ACHN (cell line): ENCODE measurements around the gene SSBP1.
"Not testable (repeated sequence)": the region's sequence is repeated elsewhere in the genome, so short reads cannot be mapped to it uniquely, and the experiment has no call there.

Source experiments
- DNase-seq: peaks from one replicate; pipeline ENCODE4 v3.0.0-alpha.2; 2015
- in situ Hi-C: cut with HindIII; loops from 2 replicates; pipeline ENCODE4 v1.10.0; 2017; ENCODE audit warnings: low sequenced_read_pairs, low pct_ligation_motif_present, low pct_unique_long_range_greater_than_20kb

The SSBP1 gene

DNA sequence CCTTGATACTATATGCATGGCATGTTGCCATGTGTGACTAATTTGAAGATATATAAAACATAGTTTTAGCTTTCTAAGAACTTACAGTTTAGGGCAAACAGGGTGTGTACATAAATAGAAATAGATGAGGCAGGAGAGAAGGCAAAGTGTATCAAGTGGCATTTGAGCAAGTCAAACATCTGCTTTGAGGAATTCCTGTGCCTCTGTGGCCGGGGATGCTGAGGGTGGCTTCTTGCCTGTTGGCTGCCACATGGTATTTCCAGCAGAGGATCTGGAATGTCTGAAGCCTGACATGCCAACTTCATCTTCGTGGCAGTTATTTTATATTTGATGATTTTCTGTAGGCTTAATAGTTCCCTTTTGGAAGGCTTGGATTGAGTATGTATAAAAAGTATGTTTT, 6.0 kb downstream of the SSBP1 start:
- DNase-seq = no peak
- in situ Hi-C loops = no loop called here

DNA sequence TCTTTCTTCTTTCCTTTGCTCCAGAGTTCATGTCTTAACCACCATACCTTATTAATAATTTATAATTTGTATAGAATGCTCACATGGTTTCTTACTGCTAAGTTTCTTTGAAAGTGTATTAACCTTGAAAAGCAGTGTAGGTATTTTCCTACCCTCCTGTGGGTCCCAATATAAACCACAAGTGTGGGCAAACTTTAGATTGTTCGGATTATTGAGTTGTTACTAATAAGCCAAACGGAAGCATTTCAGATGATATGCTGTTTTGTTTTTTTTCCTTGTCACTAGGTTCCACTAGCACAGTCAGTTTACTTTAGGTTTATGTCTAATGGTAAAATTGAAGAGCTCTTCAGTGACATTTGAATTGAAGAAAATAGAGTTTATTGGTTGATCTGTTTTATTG, 10.2 kb downstream of the SSBP1 start:
- peak; percentile 33 for DNase-seq
- in situ Hi-C loops = no loop called here

DNA sequence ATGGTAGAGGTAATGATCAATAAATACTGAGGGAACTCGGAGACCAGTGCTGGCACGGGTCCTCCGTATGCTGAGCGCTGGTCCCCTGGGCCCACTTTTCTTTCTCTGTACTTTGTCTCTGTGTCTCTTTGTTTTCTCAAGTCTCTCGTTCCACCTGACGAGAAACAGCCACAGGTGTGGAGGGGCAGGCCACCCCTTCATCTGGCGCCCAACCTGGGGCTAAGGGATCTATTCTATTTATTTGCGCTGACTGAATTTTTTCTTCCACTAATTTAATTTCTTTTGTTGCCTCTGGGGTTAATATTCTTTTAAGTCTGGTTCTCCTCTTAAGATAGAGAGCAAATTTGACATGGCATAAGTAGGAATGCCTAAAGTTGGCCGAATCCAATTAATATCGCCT, 13.7 kb downstream of the SSBP1 start:
- in situ Hi-C loops = not testable (repeated sequence)
- peak; percentile 49 for DNase-seq

DNA sequence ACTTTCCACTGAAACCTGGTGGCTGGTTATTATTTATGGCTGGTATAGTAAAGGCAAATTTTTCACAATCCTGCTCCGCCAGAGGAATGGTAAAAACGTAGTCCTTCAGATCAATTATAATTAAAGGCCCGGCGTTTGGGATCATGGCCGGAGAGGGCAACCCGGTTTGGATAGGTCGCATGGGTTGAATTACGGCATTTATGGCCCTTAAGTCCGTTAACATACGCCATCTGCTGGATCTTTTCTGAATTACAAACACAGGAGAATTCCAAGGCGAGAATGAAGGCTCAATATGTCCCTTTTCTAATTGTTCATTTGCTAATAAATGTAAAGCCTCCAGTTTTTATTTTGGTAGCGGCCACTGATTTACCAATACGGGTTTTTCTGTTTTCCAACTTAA, 14.5 kb downstream of the SSBP1 start:
- in situ Hi-C loops = no loop called here
- peak; percentile 38 for DNase-seq

DNA sequence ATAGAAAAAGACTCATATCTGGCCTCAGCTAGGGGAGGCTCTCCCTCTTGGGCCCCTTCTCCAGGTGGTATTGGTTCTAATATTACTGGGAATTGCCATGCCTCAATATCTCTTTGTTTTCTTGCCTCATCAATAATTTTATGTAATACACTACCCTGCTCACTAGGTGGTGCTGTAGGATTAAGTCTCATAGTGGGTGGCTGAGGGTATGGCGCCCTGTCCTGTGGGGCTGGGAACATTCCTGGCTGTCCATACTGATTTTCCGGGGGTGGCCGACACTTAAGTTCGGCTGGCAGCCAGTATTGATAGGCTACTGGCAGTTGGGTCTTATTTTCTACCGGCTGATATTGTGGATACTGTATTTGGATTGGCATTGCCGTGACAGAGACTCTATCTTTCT, 16.8 kb downstream of the SSBP1 start:
- peak; percentile 66 for DNase-seq
- in situ Hi-C loops = no loop called here

DNA sequence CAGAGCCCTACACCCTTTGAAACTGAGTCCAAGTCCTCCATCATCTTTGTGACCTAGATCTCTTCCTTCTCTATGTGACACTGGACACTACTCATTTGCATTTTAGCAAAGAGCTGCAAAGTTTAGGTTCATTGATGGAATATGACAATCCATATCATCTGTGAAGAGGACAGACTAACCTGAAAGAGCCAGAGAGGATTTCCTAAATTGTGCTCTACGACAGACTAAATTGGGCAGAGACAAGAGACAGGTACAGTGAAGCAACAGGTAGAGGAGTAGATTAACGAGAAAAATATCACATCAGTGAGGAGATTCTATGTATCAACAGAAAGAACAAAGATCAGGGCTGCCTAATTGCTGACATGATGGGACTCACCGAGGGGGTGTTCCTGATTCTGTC, 25.6 kb downstream of the SSBP1 start, which contains the start of gene TAS2R3:
TAS2R3 (plus strand) TSS at position 301 of the 400 bp plus-strand sequence; CDS start at position 363, 62 bp downstream.
- in situ Hi-C loops = no loop called here

DNA sequence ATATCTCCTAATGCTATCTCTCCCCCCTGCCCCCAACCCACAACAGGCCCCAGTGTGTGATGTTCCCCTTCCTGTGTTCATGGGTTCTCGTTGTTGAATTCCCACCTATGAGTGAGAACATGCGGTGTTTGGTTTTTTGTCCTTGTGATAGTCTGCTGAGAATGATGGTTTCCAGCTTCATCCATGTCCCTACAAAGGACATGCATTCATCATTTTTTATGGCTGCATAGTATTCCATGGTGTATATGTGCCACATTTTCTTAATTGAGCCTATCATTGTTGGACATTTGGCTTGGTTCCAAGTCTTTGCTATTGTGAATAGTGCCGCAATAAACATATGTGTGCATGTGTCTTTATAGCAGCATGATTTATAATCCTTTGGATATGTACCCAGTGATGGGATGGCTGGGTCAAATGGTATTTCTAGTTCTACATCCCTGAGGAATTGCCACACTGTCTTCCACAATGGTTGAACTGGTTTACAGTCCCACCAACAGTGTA, 32.0 kb downstream of the SSBP1 start:
- DNase-seq, in situ Hi-C loops: not testable (repeated sequence)

More for the DNA sequence above, 25.6 kb downstream of the SSBP1 start, which contains the start of gene TAS2R3:
- no peak for DNase-seq

DNA sequence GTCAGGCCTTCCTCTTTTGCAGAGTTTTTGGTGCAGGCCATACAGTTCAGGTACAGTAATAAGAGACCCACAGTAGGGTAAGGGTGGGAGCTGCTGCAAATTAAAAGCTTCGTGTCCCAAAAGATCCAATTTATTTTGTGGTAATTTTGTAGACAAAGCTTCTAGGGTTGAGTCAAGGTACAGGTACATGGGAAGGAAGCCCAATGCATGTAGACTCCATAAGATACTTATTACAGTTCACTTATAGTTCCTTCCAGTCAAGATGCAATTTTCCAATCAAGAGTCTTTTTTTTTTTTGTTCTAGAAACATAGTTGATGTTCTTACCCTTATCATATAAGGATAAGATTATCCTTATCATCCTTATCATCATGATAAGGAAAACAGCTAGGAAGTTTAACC, 38.2 kb downstream of the SSBP1 start, which contains the start of gene TAS2R4:
TAS2R4 (plus strand) TSS at position 301 of the 400 bp plus-strand sequence. CDS start 1,815 bp downstream, outside the sequence.
- no peak for DNase-seq
- in situ Hi-C loops = no loop called here

DNA sequence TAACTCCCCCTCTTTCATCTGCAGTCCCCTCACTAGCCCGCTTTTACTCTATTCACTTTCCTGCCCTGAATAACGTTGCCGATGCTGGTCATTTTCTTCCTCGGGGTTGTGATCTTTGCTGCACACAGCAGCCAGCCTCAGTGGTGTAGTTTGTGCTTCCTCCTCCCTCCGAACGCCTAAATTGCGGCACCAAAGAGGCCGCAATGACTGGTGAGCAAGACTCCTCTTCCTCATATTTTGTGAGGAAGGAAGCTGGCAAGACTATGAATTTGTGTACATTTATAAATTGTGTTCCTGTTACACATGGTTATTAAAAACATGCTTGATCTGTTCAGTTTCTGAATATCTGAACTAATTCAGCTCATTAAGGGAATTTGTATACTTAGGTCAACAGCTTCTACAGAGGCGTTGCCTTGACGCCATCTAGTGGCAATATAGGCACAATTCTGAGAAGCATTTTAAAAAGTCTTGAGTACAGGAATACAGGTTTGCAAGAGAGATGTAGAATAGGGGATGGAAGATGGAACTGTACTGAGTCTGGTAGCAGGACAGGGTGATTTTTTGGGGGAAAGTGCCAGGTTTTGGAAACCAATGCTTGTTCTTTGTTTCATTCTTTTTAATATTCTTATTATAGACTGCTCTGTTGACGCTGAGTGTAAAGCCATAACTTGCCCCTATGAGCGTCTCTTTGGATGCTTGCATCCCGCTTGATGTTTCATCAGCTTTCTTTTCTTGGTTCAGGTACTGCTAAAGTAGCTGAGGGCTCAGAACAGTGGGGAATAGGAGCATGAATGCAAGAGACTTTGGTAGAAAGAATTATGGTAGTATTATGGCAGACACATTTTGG, 47.8 kb downstream of the SSBP1 start:
- in situ Hi-C loops = no loop called here
- DNase-seq = peak; percentile 71

DNA sequence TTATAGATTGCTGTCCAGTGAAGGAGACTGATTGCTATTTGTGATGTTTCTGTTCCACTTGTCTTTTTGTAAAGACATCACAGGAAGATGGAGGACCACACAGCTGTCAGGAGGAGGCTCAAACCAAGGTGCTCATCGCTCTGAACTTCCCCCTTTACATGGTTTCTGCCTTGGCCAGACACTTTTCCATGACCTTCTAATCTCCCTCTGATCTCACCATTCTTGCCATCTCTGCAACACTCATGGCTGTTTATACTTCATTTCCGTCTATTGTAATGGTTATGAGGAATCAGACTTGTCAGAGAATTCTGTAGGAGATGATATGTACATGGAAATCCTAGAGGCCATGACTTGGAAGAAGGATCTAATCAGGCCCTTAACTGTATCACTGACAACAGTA, 50.1 kb downstream of the SSBP1 start:
- in situ Hi-C loops = no loop called here
- no peak for DNase-seq

DNA sequence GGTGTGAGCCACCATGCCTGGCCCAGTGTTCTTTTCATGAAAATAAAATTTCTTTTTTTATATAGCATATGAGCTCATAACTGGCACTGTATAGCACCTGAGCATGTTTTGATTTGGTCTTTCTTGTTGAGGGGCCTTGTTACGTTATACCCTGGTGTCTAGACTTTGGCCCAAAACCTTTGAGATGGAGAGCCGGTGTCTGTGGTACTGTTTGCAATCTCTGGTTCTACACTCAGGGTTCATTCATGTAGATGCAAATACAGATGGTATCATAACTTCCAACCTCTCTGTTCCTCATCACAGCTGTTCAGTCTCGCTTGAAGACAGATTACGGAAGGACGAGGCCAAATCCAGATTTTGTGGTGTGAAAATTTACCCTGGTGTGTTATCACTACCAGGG, 51.8 kb downstream of the SSBP1 start, which contains the start of gene TAS2R5:
TAS2R5 (plus strand) TSS at position 301 of the 400 bp plus-strand sequence. CDS start 145 bp downstream, outside the sequence.
- DNase-seq = no peak
- in situ Hi-C loops = no loop called here

DNA sequence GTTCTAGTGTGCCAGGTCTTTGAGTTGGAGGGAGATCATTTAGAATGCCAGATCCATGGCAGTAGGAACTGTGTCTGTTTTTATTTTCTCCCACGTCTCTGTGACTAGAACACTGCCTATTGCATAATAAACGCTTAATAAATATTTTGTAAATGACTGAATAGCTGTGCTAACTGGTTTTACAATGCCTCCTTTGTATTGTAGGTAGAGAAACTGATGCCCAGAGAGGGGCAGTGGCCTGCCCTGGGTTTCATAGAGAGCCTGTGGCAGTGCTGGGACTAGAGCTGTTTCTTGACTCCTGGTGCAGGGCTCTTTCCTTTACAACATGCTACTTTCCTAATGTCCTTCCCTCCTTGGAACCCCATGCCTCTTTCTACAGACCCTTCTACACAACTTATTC, 54.4 kb downstream of the SSBP1 start:
- in situ Hi-C loops = no loop called here
- DNase-seq = no peak
